ENCODE measurements around the gene ODF2.

Gene ODF2

GRCh38 chr9:128485414-128485855 is 29.6 kb downstream of the ODF2 start:
- peak; percentile 2 for DNase-seq (ENCODE audit: extremely low spot score)
- ChIA-PET CTCF (interaction anchor here (1.0 kb wide), 1 partner anchor 11 kb away, joined by 3 read pairs; no protein-coding TSS in a partner anchor), POLR2A (interaction anchor here (1.1 to 1.3 kb wide), 2 partner anchors 66 to 204 kb away, joined by 3 read pairs; partner anchors contain the start of gene SET)
- TF ChIP-seq SP1 (IDR thresholded peaks at IDR 0.05) (no peak), LEF1 (IDR thresholded peaks at IDR 0.05; ENCODE audit: borderline replicate concordance) (no peak), BHLHE40 (IDR thresholded peaks at IDR 0.05; ENCODE audit: borderline replicate concordance) (no peak), FOXM1 (IDR thresholded peaks at IDR 0.05; ENCODE audit: borderline replicate concordance) (no peak), NFRKB (IDR thresholded peaks at IDR 0.05) (no peak), ARNT (IDR thresholded peaks at IDR 0.05) (no peak), FOXK2 (IDR thresholded peaks at IDR 0.05) (no peak), ZNF384 (IDR thresholded peaks at IDR 0.05) (no peak)

DNA sequence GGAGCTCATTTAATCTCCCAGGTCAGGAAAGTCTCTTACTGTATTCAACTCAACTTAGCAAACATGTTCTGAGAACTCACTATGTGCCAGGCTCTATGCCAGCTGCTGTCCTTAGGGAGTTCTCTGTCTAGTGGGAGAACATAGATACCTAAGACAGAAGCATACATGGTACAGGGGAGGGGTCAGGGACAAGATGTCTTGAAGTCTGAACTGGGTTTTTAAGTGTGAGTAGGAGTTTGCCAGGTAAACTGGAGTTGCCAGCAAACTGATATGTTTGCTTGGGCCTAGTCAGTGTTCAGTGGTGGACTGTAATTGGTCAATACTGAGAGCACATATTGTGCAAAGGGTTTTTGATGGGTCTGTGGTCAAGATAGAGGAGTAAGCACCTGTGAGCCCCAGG is 30.4 kb downstream of the ODF2 start:
- POLR2A ChIA-PET: interaction anchor here (1.1 to 1.3 kb wide), 2 partner anchors 66 to 203 kb away, joined by 3 read pairs; partner anchors contain the start of gene SET
- CTCF ChIA-PET: no interaction called here
- no peak for DNase-seq (ENCODE audit: extremely low spot score)
- no peak for TF ChIP-seq CTBP1 (IDR thresholded peaks at IDR 0.05; ENCODE audit: borderline replicate concordance)
- TF ChIP-seq L3MBTL2 (conservative IDR thresholded peaks at IDR 0.05): no peak
- TF ChIP-seq FOXA1 (IDR thresholded peaks at IDR 0.05): no peak
- no peak for TF ChIP-seq SP1 (IDR thresholded peaks at IDR 0.05)
- no peak for TF ChIP-seq LEF1 (IDR thresholded peaks at IDR 0.05; ENCODE audit: borderline replicate concordance)
- TF ChIP-seq ZNF384 (IDR thresholded peaks at IDR 0.05): no peak
- no peak for TF ChIP-seq HDGF (IDR thresholded peaks at IDR 0.05; ENCODE audit: borderline replicate concordance)

GRCh38 chr9:128493424-128493823 is 37.6 kb downstream of the ODF2 start:
- DNase-seq (ENCODE audit: extremely low spot score): no peak
- POLR2A ChIA-PET: interaction anchor here (1.2 kb wide), 1 partner anchor 12 kb away, joined by 5 read pairs; the partner anchor contains the start of gene GLE1
- CTCF ChIA-PET: no interaction called here
- TF ChIP-seq ARNT (IDR thresholded peaks at IDR 0.05): no peak

GRCh38 chr9:128494108-128494745 is 38.4 kb downstream of the ODF2 start:
- TF ChIP-seq ZNF384 (IDR thresholded peaks at IDR 0.05) (no peak), NFRKB (IDR thresholded peaks at IDR 0.05) (no peak)
- DNase-seq (ENCODE audit: extremely low spot score): no peak
- ChIA-PET POLR2A (interaction anchor here (1.2 kb wide), 1 partner anchor 11 kb away, joined by 5 read pairs; the partner anchor contains the start of gene GLE1), CTCF (no interaction called here)

- CTCF ChIA-PET: no interaction called here
- TF ChIP-seq LEF1 (IDR thresholded peaks at IDR 0.05; ENCODE audit: borderline replicate concordance) (no peak), SP1 (IDR thresholded peaks at IDR 0.05) (no peak), SUZ12 (IDR thresholded peaks at IDR 0.05) (no peak), TARDBP (IDR thresholded peaks at IDR 0.05) (no peak), L3MBTL2 (conservative IDR thresholded peaks at IDR 0.05) (no peak), FOXK2 (IDR thresholded peaks at IDR 0.05) (no peak), CTBP1 (IDR thresholded peaks at IDR 0.05; ENCODE audit: borderline replicate concordance) (no peak), FOXM1 (IDR thresholded peaks at IDR 0.05; ENCODE audit: borderline replicate concordance) (no peak), ZNF384 (IDR thresholded peaks at IDR 0.05) (no peak), FOXA1 (IDR thresholded peaks at IDR 0.05) (no peak)
- TF ChIP-seq, protein P1, sequence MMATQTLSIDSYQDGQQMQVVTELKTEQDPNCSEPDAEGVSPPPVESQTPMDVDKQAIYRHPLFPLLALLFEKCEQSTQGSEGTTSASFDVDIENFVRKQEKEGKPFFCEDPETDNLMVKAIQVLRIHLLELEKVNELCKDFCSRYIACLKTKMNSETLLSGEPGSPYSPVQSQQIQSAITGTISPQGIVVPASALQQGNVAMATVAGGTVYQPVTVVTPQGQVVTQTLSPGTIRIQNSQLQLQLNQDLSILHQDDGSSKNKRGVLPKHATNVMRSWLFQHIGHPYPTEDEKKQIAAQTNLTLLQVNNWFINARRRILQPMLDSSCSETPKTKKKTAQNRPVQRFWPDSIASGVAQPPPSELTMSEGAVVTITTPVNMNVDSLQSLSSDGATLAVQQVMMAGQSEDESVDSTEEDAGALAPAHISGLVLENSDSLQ (IDR thresholded peaks at IDR 0.05): no peak
- no peak for DNase-seq (ENCODE audit: extremely low spot score)
- POLR2A ChIA-PET: interaction anchor here (1.2 kb wide), 1 partner anchor 10 kb away, joined by 5 read pairs; the partner anchor contains the start of gene GLE1
Observed at GRCh38 chr9:128494746-128495129, 38.9 kb downstream of the ODF2 start.

- DNase-seq (ENCODE audit: extremely low spot score): no peak
- ChIA-PET CTCF (no interaction called here), POLR2A (no interaction called here)
- TF ChIP-seq, protein P1 (IDR thresholded peaks at IDR 0.05): no peak
Observed at GRCh38 chr9:128495296-128495695, 39.5 kb downstream of the ODF2 start.

DNA sequence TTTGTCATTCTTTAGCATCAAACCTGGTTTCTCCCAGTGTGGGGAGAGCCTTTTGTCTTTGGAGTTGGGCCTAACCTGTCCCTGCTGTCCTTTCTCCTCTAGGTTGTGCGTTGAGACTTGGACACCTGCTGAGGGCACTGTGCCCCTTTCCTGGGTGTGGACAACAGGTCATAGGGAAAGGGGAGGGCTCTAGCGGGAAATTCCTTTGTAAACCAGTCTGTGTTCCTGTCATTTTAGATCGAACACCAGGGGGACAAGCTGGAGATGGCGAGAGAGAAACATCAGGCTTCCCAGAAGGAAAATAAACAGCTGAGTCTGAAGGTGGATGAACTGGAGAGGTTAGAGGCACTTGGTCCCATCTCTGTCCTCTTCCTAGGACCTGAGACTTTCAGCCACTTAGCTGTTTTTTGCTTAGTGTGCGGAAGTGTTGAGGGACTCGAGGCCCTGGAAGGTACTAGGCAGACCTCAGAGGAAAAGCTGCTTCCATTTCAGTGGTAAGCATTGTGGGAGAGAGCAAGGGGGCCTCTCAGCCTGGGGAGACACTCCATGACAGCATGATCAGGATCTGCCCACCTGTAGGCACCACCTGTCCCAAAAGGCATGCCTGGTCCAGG is 40.1 kb downstream of the ODF2 start:
- POLR2A ChIA-PET: no interaction called here
- no peak for DNase-seq (ENCODE audit: extremely low spot score)
- TF ChIP-seq BHLHE40 (IDR thresholded peaks at IDR 0.05; ENCODE audit: borderline replicate concordance): no peak
- TF ChIP-seq, protein P1 (IDR thresholded peaks at IDR 0.05): no peak
- TF ChIP-seq ARNT (IDR thresholded peaks at IDR 0.05): no peak
- no peak for TF ChIP-seq FOXM1 (IDR thresholded peaks at IDR 0.05; ENCODE audit: borderline replicate concordance)
- TF ChIP-seq TARDBP (IDR thresholded peaks at IDR 0.05): no peak
- no peak for TF ChIP-seq NFRKB (IDR thresholded peaks at IDR 0.05)
- no peak for TF ChIP-seq FOXK2 (IDR thresholded peaks at IDR 0.05)
- no peak for TF ChIP-seq LEF1 (IDR thresholded peaks at IDR 0.05; ENCODE audit: borderline replicate concordance)
- no peak for TF ChIP-seq ZNF384 (IDR thresholded peaks at IDR 0.05)
- no peak for TF ChIP-seq ELF4 (IDR thresholded peaks at IDR 0.05)
- no peak for TF ChIP-seq CTBP1 (IDR thresholded peaks at IDR 0.05; ENCODE audit: borderline replicate concordance)
- TF ChIP-seq L3MBTL2 (conservative IDR thresholded peaks at IDR 0.05): no peak
- TF ChIP-seq HDGF (IDR thresholded peaks at IDR 0.05; ENCODE audit: borderline replicate concordance): no peak
- CTCF ChIA-PET: no interaction called here
